Glutamatergic neuron (in vitro differentiated cells): Measurements from ENCODE around the gene TAF3. TPM values are rescaled to one million over a fixed set of nuclear protein-coding genes. Genes with fewer than 3 reads are reported as not detected.

Experiments used
- DNase-seq: peaks from one replicate; pipeline ENCODE4 v3.0.0; 2022
- H3K27ac Mint-ChIP-seq: one replicate; pipeline ENCODE4 v1.8.0; 2020; ENCODE audit warnings: mild to moderate bottlenecking, mixed read lengths, inconsistent platforms; ENCODE audit not compliant: unreplicated experiment
- H3K27me3 Mint-ChIP-seq: one replicate; pipeline ENCODE4 v1.8.0; 2020; ENCODE audit warnings: mild to moderate bottlenecking, moderate library complexity, mixed read lengths, inconsistent platforms; ENCODE audit not compliant: unreplicated experiment
- H3K36me3 Mint-ChIP-seq: one replicate; pipeline ENCODE4 v1.8.0; 2020; ENCODE audit warnings: mild to moderate bottlenecking, mixed read lengths, inconsistent platforms; ENCODE audit not compliant: unreplicated experiment
- H3K4me1 Mint-ChIP-seq: one replicate; pipeline ENCODE4 v1.8.0; 2020; ENCODE audit warnings: mild to moderate bottlenecking, low read depth, mixed read lengths, inconsistent platforms; ENCODE audit not compliant: unreplicated experiment
- H3K4me3 Mint-ChIP-seq: one replicate; pipeline ENCODE4 v1.8.0; 2020; ENCODE audit warnings: mild to moderate bottlenecking, mixed read lengths, inconsistent platforms; ENCODE audit not compliant: unreplicated experiment
- H3K9me3 Mint-ChIP-seq: one replicate; pipeline ENCODE4 v1.8.0; 2020; ENCODE audit warnings: mild to moderate bottlenecking, moderate library complexity, mixed read lengths, inconsistent platforms; ENCODE audit not compliant: unreplicated experiment
- total RNA-seq: library from RNA; stranded (reverse); fragmentation: NEBNext Ultra II Directional; extraction: Animal tissue kit (Norgen Biotek cat#: 25700); gene quantifications from one replicate; pipeline ENCODE4 v1.2.1, GENCODE V29; 2021; ENCODE audit not compliant: unreplicated experiment
- TF ChIP-seq, protein P1 (sequence below): fragments of 200-600 bp; sonication (generic); IDR thresholded peaks from one replicate; pipeline ENCODE4 v1.5.0; 2021; ENCODE audit not compliant: partially characterized antibody, unreplicated experiment

The TAF3 gene
- total RNA-seq, 1 donor from 2014 or later, result 10.2 TPM

DNA sequence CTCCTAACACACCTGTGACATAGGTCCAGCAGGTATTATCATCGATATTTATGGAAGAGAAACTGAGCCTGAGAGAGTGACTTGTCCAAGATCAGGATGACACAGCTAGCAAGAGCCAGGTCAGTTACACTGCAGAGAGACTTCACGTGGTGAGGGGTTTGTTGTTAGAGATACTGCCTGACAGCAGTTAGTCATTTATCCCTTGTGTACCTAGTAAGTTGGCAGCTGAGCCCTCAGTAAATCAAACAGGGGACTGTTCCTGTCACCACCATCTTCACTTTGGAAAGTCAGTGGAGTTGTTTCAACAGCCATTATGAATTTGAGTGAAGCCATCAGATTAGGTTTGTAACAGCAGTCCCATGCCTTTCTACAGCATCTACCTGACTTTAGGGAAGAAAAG is 148.7 kb downstream of the TAF3 start:
- H3K36me3 Mint-ChIP-seq, result peaks cover 6% of the 10 kb centered on the region
- DNase-seq, result no peak
- H3K9me3 Mint-ChIP-seq, result peaks cover 2% of the 10 kb centered on the region
- no peak overlapping the region for H3K4me3 Mint-ChIP-seq
- TF ChIP-seq, protein P1, sequence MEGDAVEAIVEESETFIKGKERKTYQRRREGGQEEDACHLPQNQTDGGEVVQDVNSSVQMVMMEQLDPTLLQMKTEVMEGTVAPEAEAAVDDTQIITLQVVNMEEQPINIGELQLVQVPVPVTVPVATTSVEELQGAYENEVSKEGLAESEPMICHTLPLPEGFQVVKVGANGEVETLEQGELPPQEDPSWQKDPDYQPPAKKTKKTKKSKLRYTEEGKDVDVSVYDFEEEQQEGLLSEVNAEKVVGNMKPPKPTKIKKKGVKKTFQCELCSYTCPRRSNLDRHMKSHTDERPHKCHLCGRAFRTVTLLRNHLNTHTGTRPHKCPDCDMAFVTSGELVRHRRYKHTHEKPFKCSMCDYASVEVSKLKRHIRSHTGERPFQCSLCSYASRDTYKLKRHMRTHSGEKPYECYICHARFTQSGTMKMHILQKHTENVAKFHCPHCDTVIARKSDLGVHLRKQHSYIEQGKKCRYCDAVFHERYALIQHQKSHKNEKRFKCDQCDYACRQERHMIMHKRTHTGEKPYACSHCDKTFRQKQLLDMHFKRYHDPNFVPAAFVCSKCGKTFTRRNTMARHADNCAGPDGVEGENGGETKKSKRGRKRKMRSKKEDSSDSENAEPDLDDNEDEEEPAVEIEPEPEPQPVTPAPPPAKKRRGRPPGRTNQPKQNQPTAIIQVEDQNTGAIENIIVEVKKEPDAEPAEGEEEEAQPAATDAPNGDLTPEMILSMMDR, result no peak
- no peaks in the 10 kb centered on the region for H3K4me1 Mint-ChIP-seq
- no peaks in the 10 kb centered on the region for H3K27me3 Mint-ChIP-seq
- H3K27ac Mint-ChIP-seq, result no peak overlapping the region

DNA sequence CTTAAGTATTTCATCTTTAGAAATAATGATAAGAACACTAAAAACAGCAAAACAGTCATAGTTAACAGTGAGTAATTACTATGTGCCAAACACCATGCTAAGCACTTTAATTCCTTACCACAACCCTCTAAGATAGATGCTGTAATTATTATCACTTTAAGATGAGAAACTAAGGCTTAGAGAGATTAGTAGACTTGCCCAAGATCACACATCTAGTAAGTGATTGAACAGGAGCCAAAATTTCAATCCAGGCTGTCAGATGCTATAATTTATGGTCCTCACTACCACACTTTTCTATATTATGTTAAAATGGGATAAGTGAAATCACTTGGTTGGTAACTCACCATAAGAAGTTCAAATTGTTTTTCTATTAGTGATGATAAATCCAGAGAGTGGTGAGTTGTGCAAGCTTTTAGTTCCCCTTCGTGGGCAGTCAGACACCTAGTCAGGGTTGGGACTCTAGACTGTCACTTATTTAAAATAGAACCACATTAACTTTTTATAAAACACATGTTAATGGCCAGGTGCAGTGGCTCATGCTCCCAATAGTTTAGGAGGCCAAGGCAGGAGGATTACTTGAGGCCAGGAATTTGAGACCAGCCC is 150.3 kb downstream of the TAF3 start:
- peaks cover 6% of the 10 kb centered on the region for H3K36me3 Mint-ChIP-seq
- H3K4me1 Mint-ChIP-seq, result no peaks in the 10 kb centered on the region
- peaks cover 2% of the 10 kb centered on the region for H3K9me3 Mint-ChIP-seq
- no peak overlapping the region for H3K27ac Mint-ChIP-seq
- no peak for DNase-seq
- TF ChIP-seq, protein P1, result no peak
- no peak overlapping the region for H3K4me3 Mint-ChIP-seq
- no peaks in the 10 kb centered on the region for H3K27me3 Mint-ChIP-seq

DNA sequence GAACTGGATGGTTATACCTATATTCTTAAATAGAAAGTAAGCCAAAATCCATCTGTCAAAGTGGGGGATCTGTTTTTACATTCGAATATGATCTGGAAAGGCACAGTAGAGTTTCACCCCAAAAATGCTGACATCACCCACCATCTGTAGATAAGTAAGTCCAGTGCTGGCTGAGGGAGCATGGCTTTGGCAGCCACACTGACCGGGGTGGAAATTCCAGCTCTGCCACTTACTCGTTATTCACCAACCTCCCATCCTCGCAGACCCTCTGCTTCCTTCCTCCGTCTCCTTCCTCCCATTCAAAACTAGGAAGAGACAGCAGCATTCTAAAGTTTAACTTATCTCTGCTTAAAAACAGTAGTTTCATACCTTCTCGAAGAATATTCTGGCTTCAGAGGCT is 151.3 kb downstream of the TAF3 start:
- no peak for DNase-seq
- H3K27ac Mint-ChIP-seq, result no peak overlapping the region
- TF ChIP-seq, protein P1, result no peak
- H3K27me3 Mint-ChIP-seq, result no peaks in the 10 kb centered on the region
- H3K36me3 Mint-ChIP-seq, result no peaks in the 10 kb centered on the region
- H3K4me3 Mint-ChIP-seq, result no peak overlapping the region
- peaks cover 4% of the 10 kb centered on the region for H3K9me3 Mint-ChIP-seq
- H3K4me1 Mint-ChIP-seq, result no peaks in the 10 kb centered on the region

DNA sequence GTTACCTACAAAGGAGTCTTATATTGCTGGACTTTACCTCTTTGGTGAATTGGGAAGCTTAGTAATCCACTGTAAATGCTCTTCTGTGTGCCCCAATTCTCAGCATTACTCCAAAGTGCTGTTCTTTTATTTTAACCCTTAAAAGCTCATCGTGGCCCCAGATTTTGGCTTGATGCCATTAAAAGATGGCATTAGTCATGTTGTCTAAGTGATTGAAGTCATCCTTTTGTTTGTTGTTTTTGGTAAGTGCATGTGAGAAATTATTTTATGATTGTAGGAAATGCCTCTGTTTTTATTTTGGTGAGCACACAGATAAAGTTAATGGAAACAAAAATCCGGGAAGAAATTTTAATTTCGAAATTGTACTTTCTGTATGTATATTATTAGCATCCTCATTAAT is 153.6 kb downstream of the TAF3 start:
- no peak for DNase-seq
- Mint-ChIP-seq H3K36me3 (no peaks in the 10 kb centered on the region), H3K9me3 (peaks cover 2% of the 10 kb centered on the region), H3K4me1 (no peaks in the 10 kb centered on the region), H3K27me3 (no peaks in the 10 kb centered on the region), H3K4me3 (no peak overlapping the region), H3K27ac (no peak overlapping the region)
- TF ChIP-seq, protein P1, result no peak

DNA sequence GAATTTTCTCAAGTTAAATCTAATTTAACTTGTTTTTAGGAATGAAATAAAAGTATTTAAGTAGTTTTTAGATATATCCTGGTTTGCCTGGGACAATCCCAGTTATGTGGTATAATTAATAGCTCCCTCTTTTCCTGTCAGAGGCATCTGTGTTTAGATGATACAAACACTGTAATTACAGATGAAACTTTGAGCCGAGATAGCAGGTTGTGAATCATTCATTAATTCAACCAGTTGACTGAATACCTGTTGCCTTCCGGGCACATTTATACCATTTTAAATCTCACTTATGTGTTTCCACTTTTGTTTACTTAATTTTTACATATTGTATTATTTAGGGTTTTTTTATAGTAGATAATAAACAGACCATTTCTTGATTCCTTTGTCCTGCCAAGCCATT is 154.1 kb downstream of the TAF3 start:
- no peaks in the 10 kb centered on the region for H3K27me3 Mint-ChIP-seq
- H3K4me3 Mint-ChIP-seq, result no peak overlapping the region
- peaks cover 2% of the 10 kb centered on the region for H3K9me3 Mint-ChIP-seq
- H3K36me3 Mint-ChIP-seq, result no peaks in the 10 kb centered on the region
- TF ChIP-seq, protein P1, result no peak
- H3K4me1 Mint-ChIP-seq, result no peaks in the 10 kb centered on the region
- H3K27ac Mint-ChIP-seq, result no peak overlapping the region
- DNase-seq, result no peak
